VCaP (cell line): Measurements from ENCODE around the gene CACNG8.
A peak's percentile ranks its signal among the peaks of the same experiment; 100 is the strongest.
"Not testable (repeated sequence)": the region's sequence is repeated elsewhere in the genome, so short reads cannot be mapped to it uniquely, and the experiment has no call there.

Experiments used
- H3K27ac ChIP-seq: fragments of 450-650 bp; 2 replicates; pipeline ENCODE4 v1.5.1; 2017
- TF ChIP-seq, protein P1 (sequence below): fragments of 450-650 bp; conservative IDR thresholded peaks from 2 replicates; pipeline ENCODE4 v1.5.1; 2017; ENCODE audit warnings: mild to moderate bottlenecking, moderate library complexity

The CACNG8 gene

DNA sequence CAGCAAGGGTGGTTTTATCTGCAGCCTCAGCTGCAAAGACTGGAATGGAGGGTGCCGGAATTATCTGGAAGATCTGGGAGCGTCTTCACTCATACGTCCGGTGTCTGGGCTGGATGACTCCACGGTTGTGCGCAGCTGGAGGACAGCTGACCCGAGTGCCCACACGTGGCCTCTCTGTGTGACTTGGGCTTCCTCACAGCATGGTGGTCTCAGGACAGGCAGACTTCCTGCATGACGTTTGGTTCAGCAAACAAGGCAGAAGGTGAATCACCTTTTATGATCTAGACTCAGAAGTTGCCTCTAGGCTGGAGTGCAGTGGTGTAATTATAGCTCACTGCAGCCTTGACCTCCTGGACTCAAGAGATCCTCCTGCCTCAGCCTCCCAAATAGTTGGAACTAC is 61.9 kb downstream of the CACNG8 start:
- TF ChIP-seq, protein P1, sequence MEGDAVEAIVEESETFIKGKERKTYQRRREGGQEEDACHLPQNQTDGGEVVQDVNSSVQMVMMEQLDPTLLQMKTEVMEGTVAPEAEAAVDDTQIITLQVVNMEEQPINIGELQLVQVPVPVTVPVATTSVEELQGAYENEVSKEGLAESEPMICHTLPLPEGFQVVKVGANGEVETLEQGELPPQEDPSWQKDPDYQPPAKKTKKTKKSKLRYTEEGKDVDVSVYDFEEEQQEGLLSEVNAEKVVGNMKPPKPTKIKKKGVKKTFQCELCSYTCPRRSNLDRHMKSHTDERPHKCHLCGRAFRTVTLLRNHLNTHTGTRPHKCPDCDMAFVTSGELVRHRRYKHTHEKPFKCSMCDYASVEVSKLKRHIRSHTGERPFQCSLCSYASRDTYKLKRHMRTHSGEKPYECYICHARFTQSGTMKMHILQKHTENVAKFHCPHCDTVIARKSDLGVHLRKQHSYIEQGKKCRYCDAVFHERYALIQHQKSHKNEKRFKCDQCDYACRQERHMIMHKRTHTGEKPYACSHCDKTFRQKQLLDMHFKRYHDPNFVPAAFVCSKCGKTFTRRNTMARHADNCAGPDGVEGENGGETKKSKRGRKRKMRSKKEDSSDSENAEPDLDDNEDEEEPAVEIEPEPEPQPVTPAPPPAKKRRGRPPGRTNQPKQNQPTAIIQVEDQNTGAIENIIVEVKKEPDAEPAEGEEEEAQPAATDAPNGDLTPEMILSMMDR = no peak
- H3K27ac ChIP-seq = no peak overlapping the region

DNA sequence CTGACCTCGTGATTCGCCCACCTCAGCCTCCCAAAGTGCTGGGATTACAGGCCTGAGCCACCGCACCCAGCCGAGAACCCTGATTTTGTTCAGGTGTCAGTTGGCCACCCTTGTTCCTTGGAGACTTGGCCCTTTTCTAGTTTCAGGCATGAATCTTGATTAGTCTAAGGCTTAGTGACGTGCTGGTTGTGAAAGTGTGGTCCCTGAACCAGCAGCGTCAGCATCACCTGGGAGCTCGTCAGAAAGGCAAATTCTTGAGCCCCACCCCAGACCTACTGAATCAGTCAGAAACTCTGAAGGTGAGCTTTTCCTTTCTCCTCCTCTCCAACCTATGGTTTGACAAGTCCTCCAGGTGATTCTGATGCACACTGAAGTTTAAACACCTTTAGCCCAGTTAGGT is 63.9 kb downstream of the CACNG8 start:
- H3K27ac ChIP-seq = no peak overlapping the region
- TF ChIP-seq, protein P1 = no peak

DNA sequence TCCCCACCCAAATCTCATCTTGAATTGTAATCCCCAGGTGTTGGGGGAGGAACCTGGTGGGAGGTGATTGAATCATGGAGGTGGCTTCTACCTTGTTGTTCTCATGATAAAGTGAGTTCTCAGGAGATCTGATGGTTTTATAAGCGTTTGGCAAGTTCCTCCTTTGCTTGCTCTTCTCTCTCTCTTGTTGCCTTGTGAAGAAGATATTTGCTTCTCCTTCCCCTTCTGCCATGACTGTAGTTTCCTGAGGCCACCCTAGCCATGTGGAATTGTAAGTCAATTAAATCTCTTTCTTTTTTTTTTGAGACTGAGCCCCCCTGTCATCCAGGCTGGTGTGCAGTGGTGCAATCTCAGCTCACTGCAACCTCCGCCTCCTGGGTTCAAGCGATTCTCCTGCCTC is 66.6 kb downstream of the CACNG8 start:
- TF ChIP-seq, protein P1 = no peak
- H3K27ac ChIP-seq = no peak overlapping the region

DNA sequence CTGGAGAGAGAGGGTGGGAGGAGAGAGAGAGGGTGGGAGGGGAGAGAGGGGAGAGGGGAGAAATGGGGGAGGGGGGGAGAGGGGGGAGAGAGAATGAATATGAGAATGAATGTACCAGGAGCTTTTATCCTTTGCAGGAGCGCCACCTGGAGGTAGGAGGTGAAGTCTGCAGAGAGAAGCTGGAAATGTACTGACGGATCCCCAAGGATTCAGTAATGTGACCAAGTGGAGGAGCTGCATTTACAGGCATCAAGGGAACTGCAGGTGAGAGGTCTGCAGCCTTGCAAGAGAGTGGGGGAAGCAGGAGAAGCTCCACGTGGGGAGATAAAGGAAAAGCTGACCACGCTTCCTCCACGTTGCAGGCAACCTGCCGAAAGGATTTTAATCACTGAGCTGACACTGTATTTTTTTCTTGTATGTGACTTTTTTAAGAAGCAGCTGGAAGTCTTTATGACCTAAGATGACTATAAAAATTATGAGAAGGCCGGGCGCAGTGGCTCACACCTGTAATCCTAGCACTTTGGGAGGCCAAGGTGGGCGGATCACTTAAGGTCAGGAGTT is 67.3 kb downstream of the CACNG8 start:
- TF ChIP-seq, protein P1 = peak; percentile 85
- no peak overlapping the region for H3K27ac ChIP-seq

DNA sequence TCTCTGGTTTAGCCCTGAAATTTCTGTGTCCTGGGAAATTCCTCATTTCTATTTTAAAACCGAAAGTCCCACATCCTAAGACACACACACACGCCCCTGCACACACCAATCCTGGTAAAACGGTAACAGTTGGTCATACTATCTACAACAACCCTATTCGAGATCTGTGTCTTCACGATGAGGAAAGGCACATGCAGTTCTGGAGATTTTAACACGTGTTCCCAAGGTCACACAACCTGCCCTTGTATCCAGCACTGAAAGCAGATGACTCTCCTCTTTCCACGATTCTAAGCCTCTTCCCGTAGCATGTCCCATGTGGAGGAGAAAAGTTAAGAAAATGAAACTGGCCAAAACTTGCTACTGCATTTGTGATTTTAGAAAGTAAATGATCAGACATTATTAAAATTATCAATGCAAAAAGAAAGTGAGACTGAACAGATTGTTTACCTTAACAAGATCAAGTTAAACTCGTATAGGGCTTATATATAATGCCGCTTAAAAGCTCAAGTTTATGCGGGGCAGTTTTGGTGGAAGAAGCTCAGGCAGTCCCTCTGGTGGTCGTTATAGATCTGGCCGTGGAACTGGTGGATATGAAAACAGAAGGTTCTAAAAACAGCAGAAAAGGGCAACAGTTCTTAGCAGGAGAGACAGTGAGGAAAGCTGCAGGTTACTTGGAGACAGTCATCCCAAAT is 68.3 kb downstream of the CACNG8 start:
- peak overlapping the region; percentile 19; the same call in 1 of the 2 replicates for H3K27ac ChIP-seq
- TF ChIP-seq, protein P1 = peak; percentile 76

DNA sequence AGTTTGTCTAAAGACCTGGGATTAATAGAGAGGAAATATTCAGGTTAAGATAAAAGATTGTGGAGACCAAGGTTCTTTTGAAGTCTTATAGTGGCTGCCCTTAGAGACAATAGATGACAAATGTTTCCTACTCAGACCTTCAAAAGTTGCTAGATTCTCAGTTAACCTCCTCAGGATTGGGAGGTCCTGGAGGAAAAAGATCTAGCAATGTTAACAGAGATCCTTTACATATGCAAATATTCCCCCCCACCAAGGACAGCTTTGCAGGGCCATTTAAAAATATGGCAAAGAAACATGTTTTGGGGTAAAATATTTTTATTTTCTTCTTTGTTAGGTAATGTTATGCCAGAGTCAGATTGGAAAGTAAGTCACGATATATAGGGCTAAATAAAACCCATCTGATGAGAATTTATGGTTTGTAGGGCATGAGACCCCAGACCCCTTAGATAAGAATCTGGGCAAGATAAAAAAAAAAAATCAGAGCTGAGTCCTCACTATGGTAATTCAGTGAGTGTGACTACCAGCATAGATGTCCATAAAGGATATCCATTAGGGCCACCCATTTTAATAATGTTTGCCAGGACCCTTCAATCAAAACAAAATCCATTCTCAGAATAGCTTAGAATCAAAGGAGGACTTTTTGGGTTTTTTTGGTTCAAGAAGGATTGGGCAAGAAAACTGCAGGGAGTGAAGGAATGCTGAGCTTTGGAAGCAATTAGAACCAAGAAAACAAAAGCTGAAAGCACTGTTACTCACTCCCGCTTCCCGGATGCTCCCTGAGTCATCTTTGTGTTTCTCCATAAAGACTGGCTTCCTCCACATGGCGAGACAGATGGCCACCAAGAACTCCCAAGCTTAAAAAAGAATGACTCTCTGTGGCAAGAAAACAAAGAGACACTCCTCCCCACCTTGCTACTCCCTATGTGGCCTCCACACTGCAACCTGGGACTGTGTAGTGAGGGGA is 72.8 kb downstream of the CACNG8 start:
- H3K27ac ChIP-seq = no peak overlapping the region

DNA sequence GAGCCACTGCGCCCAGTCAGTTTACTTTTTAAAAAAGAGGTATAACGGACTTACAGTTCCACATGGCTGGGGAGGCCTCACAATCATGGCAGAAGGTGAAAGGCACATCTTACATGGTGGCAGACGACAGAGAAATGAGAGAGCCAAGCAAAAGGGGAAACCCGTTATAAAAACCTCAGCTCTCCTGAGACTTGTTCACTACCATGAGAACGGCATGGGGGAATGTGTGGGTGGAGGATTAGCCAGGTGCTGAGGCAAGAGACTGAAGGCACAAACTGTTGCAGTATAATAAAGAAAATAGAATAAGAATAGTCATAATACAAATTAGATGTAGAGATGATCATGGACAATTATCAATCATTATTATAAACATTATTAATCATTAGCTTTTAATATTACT is 73.8 kb downstream of the CACNG8 start:
- not testable (repeated sequence) for H3K27ac ChIP-seq

More for the DNA sequence above, 72.8 kb downstream of the CACNG8 start:
- TF ChIP-seq, protein P1 = no peak
